ENCODE measurements around the gene IL6. TPM values are rescaled to one million over a fixed set of nuclear protein-coding genes. Genes with fewer than 3 reads are reported as not detected.

Gene IL6
- total and polyA plus RNA-seq, 2 of the 8 experiments (the other 6 are each of a cell fraction or from before 2014, with no cell fraction given): 0.12 to 0.41 TPM

DNA sequence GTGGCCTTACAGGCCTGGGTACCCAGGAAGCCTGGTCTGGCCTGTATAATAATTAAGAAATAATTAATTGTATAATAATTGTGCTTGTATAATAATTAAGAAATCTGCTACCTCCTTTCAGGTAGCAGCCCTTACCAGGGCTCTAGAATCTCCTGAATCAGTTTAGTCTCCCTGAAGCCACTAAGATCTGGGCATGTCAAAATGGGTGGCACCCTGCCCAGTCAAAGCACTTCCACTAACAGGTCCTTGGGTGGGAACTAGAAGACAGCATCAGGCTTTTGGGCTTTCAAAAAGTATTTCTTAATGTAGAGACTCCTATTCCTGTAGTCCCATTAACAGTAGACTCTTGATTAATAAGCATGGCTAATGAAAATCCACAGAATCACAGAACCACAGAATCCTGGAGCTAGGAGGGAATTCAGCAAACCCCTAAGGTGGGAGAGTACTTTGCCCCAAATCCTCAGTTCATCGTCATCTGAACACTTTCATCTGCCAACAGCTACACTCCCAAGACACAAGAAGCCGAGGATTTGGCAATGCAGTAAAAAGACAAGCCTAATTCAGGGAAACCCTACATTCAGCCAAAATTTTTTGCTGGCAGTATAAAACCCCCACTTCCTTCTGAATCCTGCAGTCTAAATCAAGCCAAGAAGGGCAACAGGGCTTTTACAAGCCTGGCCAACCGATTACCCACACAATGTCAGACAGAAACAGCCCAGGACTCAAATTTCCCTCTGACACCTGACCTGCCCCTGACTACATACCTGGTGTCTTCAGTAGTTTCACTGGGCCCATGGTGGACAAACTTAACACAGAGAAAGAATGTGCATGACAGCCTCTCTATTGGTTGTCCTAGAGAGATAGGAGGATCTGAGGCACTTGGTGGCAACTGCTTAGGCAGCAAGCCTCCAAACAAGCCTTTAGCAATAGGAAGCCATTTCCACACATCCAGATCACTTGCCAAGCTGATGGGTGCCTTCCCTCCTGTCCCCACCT, 5.9 kb upstream of the IL6 start:
- H3K9me3 ChIP-seq (ENCODE audit: insufficient read depth in 2 of 2, low read depth in 1 of 2, low read length in 1 of 2): no peaks in the 10 kb centered on the region
- no peak overlapping the region for H2BK120ac ChIP-seq (replicated peaks; ENCODE audit: low read depth, low read length)
- TF ChIP-seq CTBP2 (IDR thresholded peaks at IDR 0.05; ENCODE audit: borderline replicate concordance, insufficient read depth, insufficient read length, low read length) (no peak), SAP30 (IDR thresholded peaks at IDR 0.05; ENCODE audit: insufficient read depth, insufficient replicate concordance, low read length) (no peak), GABPA (IDR thresholded peaks at IDR 0.05; ENCODE audit: borderline replicate concordance, insufficient read depth, low read length) (no peak), RBBP5 (IDR thresholded peaks at IDR 0.05; ENCODE audit: borderline replicate concordance, low read depth, low read length) (no peak), BRCA1 (IDR thresholded peaks at IDR 0.05; ENCODE audit: low read depth, low read length) (no peak), CREB1 (IDR thresholded peaks at IDR 0.05) (no peak), PHF8 (conservative IDR thresholded peaks at IDR 0.05; ENCODE audit: low read depth, low read length) (no peak), SUZ12 (IDR thresholded peaks at IDR 0.05; ENCODE audit: low read length) (no peak), RFX5 (IDR thresholded peaks at IDR 0.05; ENCODE audit: borderline replicate concordance, low read depth, low read length) (no peak), SIRT6 (IDR thresholded peaks at IDR 0.05; ENCODE audit: low read length) (no peak), NANOG (IDR thresholded peaks at IDR 0.05; ENCODE audit: insufficient read depth, low read depth, low read length, poor library complexity, severe bottlenecking) (no peak)
- H2AK5ac ChIP-seq (ENCODE audit: low read depth, low read length): no peak overlapping the region
- CTCF ChIA-PET (ENCODE audit: partially characterized antibody): interaction anchor here (1.1 to 16.8 kb wide), 4 partner anchors 16 to 160 kb away, joined by 3 to 385 read pairs (median 74); no protein-coding TSS in a partner anchor
- H4K91ac ChIP-seq (replicated peaks; ENCODE audit: insufficient read length, low read length): no peak overlapping the region
- H2AFZ ChIP-seq (ENCODE audit: low read length): no peak overlapping the region
- H2BK20ac ChIP-seq (ENCODE audit: low read length): no peak overlapping the region
- no peaks in the 10 kb centered on the region for H3K36me3 ChIP-seq (ENCODE audit: control insufficient read depth in 2 of 4, insufficient read depth in 4 of 4, low read length in 3 of 4)
- H3K4me1 ChIP-seq (replicated peaks in 1 of 4; ENCODE audit: control insufficient read depth in 3 of 4, insufficient read depth in 4 of 4, low read length in 3 of 4): peaks cover 0 to 2% (median 0%) of the 10 kb centered on the region in 4 experiments; a peak in 1 of 7 replicates
- H3K27ac ChIP-seq (ENCODE audit: low read depth, low read length): no peak overlapping the region
- no peaks in the 10 kb centered on the region for H3K79me1 ChIP-seq (ENCODE audit: low read depth, low read length)
- no peak overlapping the region for H3K9ac ChIP-seq (replicated peaks in 1 of 4; ENCODE audit: extremely low read depth in 1 of 4, low read depth in 3 of 4, low read length in 3 of 4)
- no peaks in the 10 kb centered on the region for H3K23me2 ChIP-seq (ENCODE audit: low read depth, low read length)
- POLR2A ChIA-PET (ENCODE audit: partially characterized antibody): no interaction called here
- no peak overlapping the region for H2BK15ac ChIP-seq (ENCODE audit: low read length)
- H4K8ac ChIP-seq (ENCODE audit: extremely low read depth, insufficient read depth, low read length): no peak overlapping the region
- FAIRE-seq (no peak), DNase-seq (ENCODE audit: low read depth in 1 of 2, low spot score in 2 of 2) (no peak)
- no peak overlapping the region for H3K14ac ChIP-seq (ENCODE audit: insufficient read length)
- peaks cover 0 to under 1% (median 0%) of the 10 kb centered on the region in 4 experiments; a peak in 2 of 7 replicates for H3K27me3 ChIP-seq (replicated peaks in 1 of 4; ENCODE audit: control insufficient read depth in 3 of 4, extremely low read depth in 1 of 4, insufficient read depth in 3 of 4, low read length in 3 of 4)
- H4K5ac ChIP-seq (ENCODE audit: insufficient read length, low read depth, low read length): no peak overlapping the region
- H2BK12ac ChIP-seq (ENCODE audit: low read depth, low read length): no peak overlapping the region
- H3K56ac ChIP-seq (replicated peaks; ENCODE audit: insufficient read length, low read depth, low read length): no peak overlapping the region
- no peak overlapping the region for H2BK5ac ChIP-seq (ENCODE audit: low read depth, low read length)
- H3K4me3 ChIP-seq (ENCODE audit: extremely low read depth in 1 of 4, insufficient read depth in 2 of 4, low read depth in 3 of 4, low read length in 4 of 4): no peak overlapping the region
- H3K18ac ChIP-seq (ENCODE audit: extremely low read depth, low read length): no peak overlapping the region
- H3K23ac ChIP-seq (ENCODE audit: insufficient read length): no peak overlapping the region
- WGBS, 2 experiments (ENCODE audit: extremely low coverage in 1 of 2, insufficient coverage in 1 of 2, insufficient read length in 1 of 2, insufficient replicate concordance in 2 of 2, low coverage in 1 of 2, low lambda C conversion rate in 2 of 2, missing lambda C conversion rate in 1 of 2): 96% methylated on average over 3 of the region's 3 CpGs; no CpG with 5 or more reads in 1 of the 2 experiments
- H3K4ac ChIP-seq (replicated peaks; ENCODE audit: insufficient read length, low read depth, low read length): no peak overlapping the region
- H3K79me2 ChIP-seq (ENCODE audit: control insufficient read depth in 1 of 2, insufficient read depth in 2 of 2, low read length in 2 of 2): no peaks in the 10 kb centered on the region
- H4K20me1 ChIP-seq (replicated peaks in 1 of 2; ENCODE audit: control insufficient read depth in 1 of 2, insufficient read depth in 2 of 2, low read length in 2 of 2): no peaks in the 10 kb centered on the region
- no peak overlapping the region for H3K4me2 ChIP-seq (ENCODE audit: insufficient read depth in 1 of 2, low read depth in 2 of 2, low read length in 2 of 2)
